ENCODE data around the gene BTG2.
A peak's percentile ranks its signal among the peaks of the same experiment; 100 is the strongest.
"Not testable (repeated sequence)": the region's sequence is repeated elsewhere in the genome, so short reads cannot be mapped to it uniquely, and the experiment has no call there.

The BTG2 gene

GRCh38 chr1:203304919-203305808 is at the start of gene BTG2:
Gene BTG2 (plus strand): TSS chr1:203305519. CDS start chr1:203305607, 88 bp downstream.
- peak; percentile 91 for DNase-seq

- not testable (repeated sequence) for DNase-seq
Measured at GRCh38 chr1:203256636-203257035, 48.7 kb upstream of the BTG2 start.

GRCh38 chr1:203263496-203263895 is 41.8 kb upstream of the BTG2 start:
- no peak for DNase-seq

GRCh38 chr1:203264052-203264501 is 41.2 kb upstream of the BTG2 start:
- no peak for DNase-seq

GRCh38 chr1:203265541-203265940 is 39.8 kb upstream of the BTG2 start:
- DNase-seq: no peak

- DNase-seq: not testable (repeated sequence)
Measured at GRCh38 chr1:203266140-203266539, 39.2 kb upstream of the BTG2 start.

- DNase-seq: peak; percentile 73
Measured at GRCh38 chr1:203267347-203267846, 37.9 kb upstream of the BTG2 start.

GRCh38 chr1:203267912-203268311 is 37.4 kb upstream of the BTG2 start:
- DNase-seq: no peak

- peak; percentile 69 for DNase-seq
Measured at GRCh38 chr1:203268901-203269653, 36.2 kb upstream of the BTG2 start.

GRCh38 chr1:203269654-203270020 is 35.7 kb upstream of the BTG2 start:
- DNase-seq: no peak

GRCh38 chr1:203270448-203270847 is 34.9 kb upstream of the BTG2 start:
- no peak for DNase-seq

- DNase-seq: no peak
Measured at GRCh38 chr1:203271018-203271743, 34.1 kb upstream of the BTG2 start.

GRCh38 chr1:203271962-203272632 is 33.2 kb upstream of the BTG2 start:
- peak; percentile 78 for DNase-seq

GRCh38 chr1:203272633-203273205 is 32.6 kb upstream of the BTG2 start:
- DNase-seq: no peak

GRCh38 chr1:203273206-203273868 is 32.0 kb upstream of the BTG2 start:
- peak; percentile 68 for DNase-seq

GRCh38 chr1:203273869-203274602 is 31.3 kb upstream of the BTG2 start:
- no peak for DNase-seq

GRCh38 chr1:203274603-203275381 is 30.5 kb upstream of the BTG2 start:
- DNase-seq: peak; percentile 34

- DNase-seq: no peak
Measured at GRCh38 chr1:203275656-203276272, 29.6 kb upstream of the BTG2 start.

- DNase-seq: no peak
Measured at GRCh38 chr1:203276408-203276807, 28.9 kb upstream of the BTG2 start.

Data from NCI-H446 treated with DMSO at 0.1 percent for 48 hours (cell line).